Measurements from ENCODE around the gene ANO6. TPM values are rescaled to one million over a fixed set of nuclear protein-coding genes. Genes with fewer than 3 reads are reported as not detected.
"Not testable (repeated sequence)": the region's sequence is repeated elsewhere in the genome, so short reads cannot be mapped to it uniquely, and the experiment has no call there.

ANO6 gene
- total RNA-seq, 1 donor from 2014 or later = 24.1 TPM

DNA sequence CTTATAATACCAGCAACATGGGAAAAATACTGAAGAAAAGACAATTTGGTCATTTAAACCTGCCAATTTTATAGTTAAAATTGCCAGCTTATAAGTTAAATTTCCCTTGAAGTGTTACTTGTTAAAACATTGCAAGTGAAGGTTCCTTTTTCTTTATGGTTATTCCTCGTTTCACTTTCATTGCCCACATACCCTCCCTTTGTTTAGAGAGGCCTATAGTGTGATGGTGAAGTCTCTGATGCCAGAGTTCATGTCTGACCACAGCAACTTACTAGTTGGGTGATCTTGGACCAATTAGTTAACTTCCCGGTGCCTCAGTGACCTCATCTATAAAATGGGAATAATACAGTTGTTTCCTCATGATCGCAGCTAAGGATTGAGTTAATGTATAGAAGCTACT, 173.5 kb downstream of the ANO6 start:
- Mint-ChIP-seq H3K27me3 (no peaks in the 10 kb centered on the region), H3K4me1 (no peaks in the 10 kb centered on the region), H3K4me3 (no peak overlapping the region), H3K27ac (no peak overlapping the region), H3K9me3 (peaks cover 6% of the 10 kb centered on the region), H3K36me3 (ENCODE audit: low read depth) (peaks cover 42% of the 10 kb centered on the region)
- intact Hi-C loops (cut with micrococcal nuclease) = loop anchor here (2.0 kb wide), 1 partner anchor 219 kb away; no protein-coding TSS in a partner anchor
- no peak for DNase-seq

DNA sequence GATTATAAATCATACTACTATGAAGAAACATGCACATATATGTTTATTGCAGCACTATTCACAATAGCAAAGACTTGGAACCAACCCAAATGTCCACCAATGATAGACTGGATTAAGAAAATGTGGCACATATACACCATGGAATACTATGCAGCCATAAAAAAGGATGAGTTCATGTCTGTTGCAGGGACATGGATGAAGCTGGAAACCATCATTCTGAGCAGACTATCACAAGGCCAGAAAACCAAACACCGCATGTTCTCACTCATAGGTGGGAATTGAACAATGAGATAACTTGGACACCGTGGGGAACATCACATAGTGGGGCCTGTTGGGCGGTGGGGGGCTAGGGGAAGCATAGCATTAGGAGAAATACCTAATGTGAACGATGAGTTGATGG, 181.6 kb downstream of the ANO6 start:
- DNase-seq; H3K4me3 Mint-ChIP-seq; intact Hi-C loops (cut with micrococcal nuclease); H3K27ac Mint-ChIP-seq; H3K4me1 Mint-ChIP-seq; H3K27me3 Mint-ChIP-seq: not testable (repeated sequence)
- H3K36me3 Mint-ChIP-seq (ENCODE audit: low read depth) = peaks cover 36% of the 10 kb centered on the region
- peaks cover 21% of the 10 kb centered on the region for H3K9me3 Mint-ChIP-seq

GRCh38 chr12:45398552-45398951, 182.7 kb downstream of the ANO6 start:
- no peak overlapping the region for H3K4me3 Mint-ChIP-seq
- DNase-seq = no peak
- no peaks in the 10 kb centered on the region for H3K27me3 Mint-ChIP-seq
- no peaks in the 10 kb centered on the region for H3K4me1 Mint-ChIP-seq
- peaks cover 17% of the 10 kb centered on the region for H3K9me3 Mint-ChIP-seq
- H3K27ac Mint-ChIP-seq = no peak overlapping the region
- intact Hi-C loops (cut with micrococcal nuclease) = no loop called here
- H3K36me3 Mint-ChIP-seq (ENCODE audit: low read depth) = peaks cover 32% of the 10 kb centered on the region

DNA sequence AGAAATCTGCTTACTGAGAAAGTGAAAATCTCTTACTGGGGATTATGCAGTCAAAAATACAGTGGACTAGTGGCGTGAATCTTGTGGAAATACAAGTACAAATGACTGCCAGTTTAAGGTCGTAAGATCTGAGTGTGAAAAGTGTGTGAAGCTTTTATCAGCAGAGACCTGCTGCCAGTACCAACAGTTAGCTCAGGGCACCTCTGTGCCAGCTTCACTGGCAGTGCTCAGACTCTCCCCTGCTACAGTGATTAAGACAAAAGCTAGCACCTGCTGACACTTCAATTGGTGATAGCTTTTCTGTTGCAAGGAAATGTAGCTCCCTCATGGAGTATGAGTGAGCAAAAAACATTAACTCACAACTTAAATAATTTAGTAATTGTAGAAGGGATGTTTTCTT, 185.1 kb downstream of the ANO6 start:
- Mint-ChIP-seq H3K4me3 (no peak overlapping the region), H3K27ac (no peak overlapping the region), H3K36me3 (ENCODE audit: low read depth) (peaks cover 35% of the 10 kb centered on the region), H3K27me3 (no peaks in the 10 kb centered on the region), H3K9me3 (peaks cover 10% of the 10 kb centered on the region), H3K4me1 (no peaks in the 10 kb centered on the region)
- DNase-seq = no peak
- intact Hi-C loops (cut with micrococcal nuclease) = no loop called here

- H3K4me1 Mint-ChIP-seq = no peaks in the 10 kb centered on the region
- intact Hi-C loops (cut with micrococcal nuclease) = no loop called here
- no peak overlapping the region for H3K27ac Mint-ChIP-seq
- H3K9me3 Mint-ChIP-seq = no peaks in the 10 kb centered on the region
- H3K36me3 Mint-ChIP-seq (ENCODE audit: low read depth) = peaks cover 26% of the 10 kb centered on the region
- no peaks in the 10 kb centered on the region for H3K27me3 Mint-ChIP-seq
- H3K4me3 Mint-ChIP-seq = no peak overlapping the region
- no peak for DNase-seq
Measured at GRCh38 chr12:45402288-45402687, 186.4 kb downstream of the ANO6 start.

- no peaks in the 10 kb centered on the region for H3K9me3 Mint-ChIP-seq
- intact Hi-C loops (cut with micrococcal nuclease) = no loop called here
- H3K27me3 Mint-ChIP-seq = no peaks in the 10 kb centered on the region
- H3K36me3 Mint-ChIP-seq (ENCODE audit: low read depth) = peaks cover 36% of the 10 kb centered on the region
- no peaks in the 10 kb centered on the region for H3K4me1 Mint-ChIP-seq
- peak; percentile 48 for DNase-seq
- no peak overlapping the region for H3K4me3 Mint-ChIP-seq
- H3K27ac Mint-ChIP-seq = no peak overlapping the region
Measured at GRCh38 chr12:45406988-45407850, 191.3 kb downstream of the ANO6 start.

DNA sequence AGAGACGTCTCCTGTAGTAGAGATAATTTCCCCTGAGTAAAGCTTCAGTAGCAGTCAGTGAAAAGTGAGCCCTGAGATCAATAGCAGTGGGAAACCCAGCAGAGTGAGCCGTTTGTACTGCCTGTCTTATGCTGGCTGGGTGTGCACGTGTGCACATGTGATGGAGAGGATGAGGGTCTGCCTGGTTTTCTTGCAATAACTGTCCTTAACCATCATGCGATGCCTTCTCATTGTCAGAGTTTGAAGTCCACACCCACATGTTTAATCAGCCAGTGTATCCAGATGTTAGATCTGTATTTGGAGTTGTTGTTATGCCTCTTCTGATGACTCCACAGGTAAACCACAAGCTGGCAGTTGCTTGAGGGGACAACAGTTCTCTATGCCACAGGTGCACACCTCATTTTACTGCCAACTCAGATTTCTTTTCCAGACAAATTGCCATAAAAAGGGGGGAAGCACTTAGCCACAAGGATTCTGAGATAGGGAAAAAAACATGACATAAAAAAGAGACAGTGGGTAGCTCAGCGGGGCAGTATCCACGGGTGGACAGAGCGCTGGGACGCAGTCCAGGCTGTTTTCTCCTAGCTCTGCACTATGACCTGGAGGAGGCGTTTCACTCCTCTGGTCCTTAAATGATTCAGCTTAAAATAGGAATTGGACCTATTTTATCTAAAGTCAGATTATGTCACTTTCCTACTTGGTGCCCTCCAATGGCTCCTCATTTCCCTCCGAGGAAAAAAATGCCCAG, 192.3 kb downstream of the ANO6 start:
- Mint-ChIP-seq H3K4me3 (no peak overlapping the region), H3K27ac (no peak overlapping the region), H3K9me3 (no peaks in the 10 kb centered on the region), H3K36me3 (ENCODE audit: low read depth) (peaks cover 31% of the 10 kb centered on the region), H3K4me1 (no peaks in the 10 kb centered on the region), H3K27me3 (no peaks in the 10 kb centered on the region)
- intact Hi-C loops (cut with micrococcal nuclease) = no loop called here
- no peak for DNase-seq

DNA sequence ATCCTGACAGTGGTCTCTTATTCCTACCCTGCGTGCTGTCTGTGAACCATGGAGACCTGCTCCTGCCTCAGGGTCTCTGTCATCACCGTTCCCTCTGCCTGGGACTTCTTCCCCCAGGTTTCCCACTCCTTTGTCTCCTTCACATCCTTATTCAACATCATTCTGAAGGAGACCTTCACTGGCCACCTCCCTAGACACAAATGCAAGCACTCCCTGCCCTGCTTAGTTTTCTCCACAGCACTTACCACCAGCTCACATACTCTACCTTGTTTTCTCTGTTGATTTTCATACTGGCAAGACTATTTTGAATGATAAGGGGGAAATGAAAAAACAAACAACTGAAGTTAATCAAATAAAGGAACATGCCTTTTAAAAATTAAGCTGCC, 192.8 kb downstream of the ANO6 start:
- H3K4me3 Mint-ChIP-seq = no peak overlapping the region
- no peak overlapping the region for H3K27ac Mint-ChIP-seq
- no peaks in the 10 kb centered on the region for H3K9me3 Mint-ChIP-seq
- no peak for DNase-seq
- H3K27me3 Mint-ChIP-seq = no peaks in the 10 kb centered on the region
- H3K4me1 Mint-ChIP-seq = no peaks in the 10 kb centered on the region
- peaks cover 29% of the 10 kb centered on the region for H3K36me3 Mint-ChIP-seq (ENCODE audit: low read depth)
- intact Hi-C loops (cut with micrococcal nuclease) = no loop called here

- Mint-ChIP-seq H3K4me1 (no peaks in the 10 kb centered on the region), H3K27me3 (no peaks in the 10 kb centered on the region), H3K9me3 (no peaks in the 10 kb centered on the region), H3K4me3 (no peak overlapping the region), H3K27ac (no peak overlapping the region), H3K36me3 (ENCODE audit: low read depth) (peaks cover 22% of the 10 kb centered on the region)
- intact Hi-C loops (cut with micrococcal nuclease) = no loop called here
- DNase-seq = no peak
Measured at GRCh38 chr12:45409966-45410365, 194.1 kb downstream of the ANO6 start.

DNA sequence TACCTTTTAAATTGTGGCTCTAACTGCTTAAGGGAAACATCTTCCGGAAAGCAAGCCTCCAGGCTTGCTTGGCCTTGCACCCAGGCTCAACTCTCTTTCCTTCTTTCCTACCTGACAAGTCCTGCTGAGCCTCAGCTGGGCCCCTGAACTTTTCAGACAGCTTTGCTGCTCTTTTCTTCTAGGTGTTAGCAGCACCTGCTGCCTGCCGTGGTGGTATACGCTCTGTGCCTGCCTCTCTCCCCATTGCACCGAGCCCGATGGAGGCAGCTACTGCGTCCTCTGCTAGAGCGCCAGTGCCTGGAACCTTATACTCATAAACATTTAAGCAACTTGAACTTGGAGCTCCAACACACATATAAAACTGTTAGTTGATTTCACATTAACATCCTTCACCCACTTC, 195.7 kb downstream of the ANO6 start:
- Mint-ChIP-seq H3K9me3 (no peaks in the 10 kb centered on the region), H3K27me3 (no peaks in the 10 kb centered on the region), H3K4me1 (peaks cover 7% of the 10 kb centered on the region), H3K4me3 (no peak overlapping the region), H3K27ac (no peak overlapping the region), H3K36me3 (ENCODE audit: low read depth) (peaks cover 23% of the 10 kb centered on the region)
- intact Hi-C loops (cut with micrococcal nuclease) = no loop called here
- no peak for DNase-seq

DNA sequence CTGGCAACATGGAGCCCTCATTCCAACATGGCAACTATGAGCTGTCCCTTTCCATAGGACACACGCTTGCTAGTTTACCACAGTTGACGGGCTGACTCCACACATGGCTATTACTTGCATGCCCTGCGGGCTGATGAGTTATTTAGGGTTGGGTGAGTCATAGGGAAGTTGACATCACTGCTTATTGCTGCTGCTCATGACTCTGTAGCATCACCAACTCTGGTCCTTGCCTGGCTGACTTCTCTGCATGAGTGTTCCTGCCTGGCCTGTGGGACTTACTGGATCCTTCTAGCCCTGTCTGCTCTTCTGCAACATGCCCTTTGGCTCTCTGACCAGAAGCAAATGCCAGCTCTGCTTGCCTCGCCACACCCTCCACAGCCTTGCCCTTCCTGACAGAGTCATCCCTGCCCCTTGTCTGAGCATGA, 199.5 kb downstream of the ANO6 start:
- Mint-ChIP-seq H3K4me3 (no peak overlapping the region), H3K27me3 (no peaks in the 10 kb centered on the region), H3K9me3 (no peaks in the 10 kb centered on the region), H3K4me1 (peaks cover 7% of the 10 kb centered on the region), H3K36me3 (ENCODE audit: low read depth) (peaks cover 23% of the 10 kb centered on the region), H3K27ac (no peak overlapping the region)
- intact Hi-C loops (cut with micrococcal nuclease) = no loop called here
- DNase-seq = peak; percentile 63

- Mint-ChIP-seq H3K27ac (no peak overlapping the region), H3K4me3 (no peak overlapping the region), H3K9me3 (no peaks in the 10 kb centered on the region), H3K4me1 (peaks cover 7% of the 10 kb centered on the region), H3K27me3 (no peaks in the 10 kb centered on the region), H3K36me3 (ENCODE audit: low read depth) (peaks cover 23% of the 10 kb centered on the region)
- no peak for DNase-seq
- intact Hi-C loops (cut with micrococcal nuclease) = no loop called here
Measured at GRCh38 chr12:45416126-45416525, 200.2 kb downstream of the ANO6 start.

DNA sequence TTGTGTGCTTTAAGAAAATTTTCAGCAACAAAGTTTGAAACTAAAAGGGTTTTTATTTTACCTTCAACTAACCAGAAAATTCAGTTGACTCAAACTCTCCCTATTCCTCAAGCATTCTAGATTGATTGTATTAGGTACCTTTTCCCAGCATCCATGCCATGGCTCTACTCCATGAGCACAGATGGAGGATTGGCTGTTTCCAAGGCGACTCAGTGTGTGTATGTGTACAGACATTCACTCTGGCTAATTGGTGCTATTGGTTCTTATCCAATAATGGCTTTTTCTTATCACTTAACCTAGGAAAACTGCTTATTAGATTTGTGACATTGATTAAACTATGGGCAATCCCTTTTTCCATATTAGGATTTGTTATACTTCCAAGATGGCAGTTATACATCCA, 202.6 kb downstream of the ANO6 start:
- no peaks in the 10 kb centered on the region for H3K27me3 Mint-ChIP-seq
- no peak overlapping the region for H3K4me3 Mint-ChIP-seq
- peaks cover 7% of the 10 kb centered on the region for H3K4me1 Mint-ChIP-seq
- H3K36me3 Mint-ChIP-seq (ENCODE audit: low read depth) = peaks cover 31% of the 10 kb centered on the region
- intact Hi-C loops (cut with micrococcal nuclease) = no loop called here
- H3K27ac Mint-ChIP-seq = no peak overlapping the region
- H3K9me3 Mint-ChIP-seq = no peaks in the 10 kb centered on the region
- no peak for DNase-seq

DNA sequence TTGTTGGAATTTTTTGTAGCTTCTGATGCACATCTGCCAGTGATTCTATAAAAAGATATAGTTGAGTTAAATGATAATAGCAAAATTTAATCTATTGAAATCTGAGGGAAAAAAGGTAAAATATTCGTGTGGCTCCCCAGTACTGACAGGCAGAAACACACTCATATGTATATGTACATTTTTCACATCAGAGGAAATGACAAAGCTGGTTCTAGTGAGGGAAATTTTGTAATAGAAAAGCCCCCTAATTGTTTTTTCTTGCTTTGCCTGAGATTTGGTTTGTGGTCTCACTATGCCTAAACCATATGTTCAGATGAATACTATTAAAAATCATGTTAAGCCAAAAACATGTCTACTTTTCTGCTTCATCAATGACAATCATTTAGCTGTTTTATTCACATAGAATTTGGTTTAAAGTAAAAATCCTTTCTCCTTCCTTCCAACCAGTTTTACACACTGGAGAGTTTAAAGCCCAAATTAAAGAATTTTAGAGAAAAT, 203.5 kb downstream of the ANO6 start:
- peaks cover 9% of the 10 kb centered on the region for H3K4me1 Mint-ChIP-seq
- intact Hi-C loops (cut with micrococcal nuclease) = no loop called here
- no peak overlapping the region for H3K4me3 Mint-ChIP-seq
- H3K27ac Mint-ChIP-seq = no peak overlapping the region
- H3K36me3 Mint-ChIP-seq (ENCODE audit: low read depth) = peaks cover 36% of the 10 kb centered on the region
- no peaks in the 10 kb centered on the region for H3K27me3 Mint-ChIP-seq
- no peak for DNase-seq
- no peaks in the 10 kb centered on the region for H3K9me3 Mint-ChIP-seq

Data from activated CD4-positive, alpha-beta T cell treated with anti-CD3 and anti-CD28 coated beads, Interleukin-2, amount 10 ng/mL, durations not matched to agents 24 days and 14 days (primary cell).